Measurements from ENCODE around the gene PARD3. TPM values are rescaled to one million over a fixed set of nuclear protein-coding genes. Genes with fewer than 3 reads are reported as not detected.
A peak's percentile ranks its signal among the peaks of the same experiment; 100 is the strongest.

Gene PARD3
- total RNA-seq, 6 experiments from 2014 or later: 19.1 to 27.8 (median 22.0) TPM

- no peak overlapping the region for H3K27ac ChIP-seq
- no peaks in the 10 kb centered on the region for H3K27me3 ChIP-seq
- no peaks in the 10 kb centered on the region for H3K4me1 ChIP-seq
- H3K4me3 ChIP-seq: no peak overlapping the region
- ATAC-seq: peak in 2 of 4 donors; percentile 54 to 67
- intact Hi-C loops (cut with DNase I): no loop called here
- no peaks in the 10 kb centered on the region for H3K36me3 ChIP-seq
- DNase-seq: no peak
- H3K9me3 ChIP-seq: no peaks in the 10 kb centered on the region
- 77% methylated on average over 6 of the region's 6 CpGs for WGBS (ENCODE audit: insufficient coverage, low coverage, low lambda C conversion rate, missing lambda C conversion rate)
- TF ChIP-seq POLR2A (IDR thresholded peaks at IDR 0.05) (no peak), CTCF (IDR thresholded peaks at IDR 0.05) (no peak)
Measured at GRCh38 chr10:34319197-34319846, 495.8 kb downstream of the PARD3 start.

- WGBS (ENCODE audit: insufficient coverage, low coverage, low lambda C conversion rate, missing lambda C conversion rate): 82% methylated on average over 2 of the region's 2 CpGs
- ATAC-seq: no peak
- Histone ChIP-seq H3K4me3 (no peak overlapping the region), H3K4me1 (no peaks in the 10 kb centered on the region), H3K27ac (no peak overlapping the region), H3K36me3 (no peaks in the 10 kb centered on the region), H3K27me3 (no peaks in the 10 kb centered on the region), H3K9me3 (no peaks in the 10 kb centered on the region)
- DNase-seq: no peak
- TF ChIP-seq POLR2A (IDR thresholded peaks at IDR 0.05) (no peak), CTCF (IDR thresholded peaks at IDR 0.05) (no peak)
- intact Hi-C loops (cut with DNase I): no loop called here
Measured at GRCh38 chr10:34316154-34316553, 498.9 kb downstream of the PARD3 start.

- 100% methylated on average over 4 of the region's 5 CpGs for WGBS (ENCODE audit: insufficient coverage, low coverage, low lambda C conversion rate, missing lambda C conversion rate)
- ATAC-seq (no peak), DNase-seq (no peak)
- Histone ChIP-seq H3K4me3 (no peak overlapping the region), H3K9me3 (no peaks in the 10 kb centered on the region), H3K27ac (no peak overlapping the region), H3K36me3 (no peaks in the 10 kb centered on the region), H3K4me1 (no peaks in the 10 kb centered on the region), H3K27me3 (no peaks in the 10 kb centered on the region)
- intact Hi-C loops (cut with DNase I): no loop called here
- TF ChIP-seq CTCF (IDR thresholded peaks at IDR 0.05) (no peak), POLR2A (IDR thresholded peaks at IDR 0.05) (no peak)
Measured at GRCh38 chr10:34314457-34314856, 500.6 kb downstream of the PARD3 start.

GRCh38 chr10:34313888-34314287, 501.2 kb downstream of the PARD3 start:
- intact Hi-C loops (cut with DNase I): no loop called here
- 59% methylated on average over 3 of the region's 3 CpGs for WGBS (ENCODE audit: insufficient coverage, low coverage, low lambda C conversion rate, missing lambda C conversion rate)
- Histone ChIP-seq H3K4me1 (no peaks in the 10 kb centered on the region), H3K27me3 (no peaks in the 10 kb centered on the region), H3K36me3 (no peaks in the 10 kb centered on the region), H3K9me3 (no peaks in the 10 kb centered on the region), H3K4me3 (no peak overlapping the region), H3K27ac (no peak overlapping the region)
- no peak for ATAC-seq
- no peak for DNase-seq
- no peak for TF ChIP-seq POLR2A (IDR thresholded peaks at IDR 0.05)
- no peak for TF ChIP-seq CTCF (IDR thresholded peaks at IDR 0.05)
